Cerebellar cortex (tissue), 1 donor: ENCODE results near the gene FOXD4.
"Not testable (repeated sequence)": the region's sequence is repeated elsewhere in the genome, so short reads cannot be mapped to it uniquely, and the experiment has no call there.

Experiments
- DNase-seq: peaks from one replicate; pipeline ENCODE4 v3.0.0-alpha.2; 2015; ENCODE audit warnings: low spot score

FOXD4 gene

GRCh38 chr9:93909-94308 lies 24.3 kb downstream of the FOXD4 start:
- not testable (repeated sequence) for DNase-seq

GRCh38 chr9:90851-91250 lies 27.4 kb downstream of the FOXD4 start:
- not testable (repeated sequence) for DNase-seq

GRCh38 chr9:88396-89037 lies 29.7 kb downstream of the FOXD4 start:
- not testable (repeated sequence) for DNase-seq

GRCh38 chr9:87860-88259 lies 30.4 kb downstream of the FOXD4 start:
- DNase-seq, result not testable (repeated sequence)

- not testable (repeated sequence) for DNase-seq
Measured at GRCh38 chr9:87105-87504, 31.1 kb downstream of the FOXD4 start.

GRCh38 chr9:86697-87096 lies 31.5 kb downstream of the FOXD4 start:
- DNase-seq, result not testable (repeated sequence)

- DNase-seq, result not testable (repeated sequence)
Measured at GRCh38 chr9:82932-83689, 35.1 kb downstream of the FOXD4 start.

GRCh38 chr9:78333-78732 lies 39.9 kb downstream of the FOXD4 start:
- not testable (repeated sequence) for DNase-seq

GRCh38 chr9:76389-76788 lies 41.8 kb downstream of the FOXD4 start:
- DNase-seq, result not testable (repeated sequence)

- not testable (repeated sequence) for DNase-seq
Measured at GRCh38 chr9:73900-74525, 44.2 kb downstream of the FOXD4 start.

- not testable (repeated sequence) for DNase-seq
Measured at GRCh38 chr9:73076-73899, 44.9 kb downstream of the FOXD4 start.
